OCI-LY7 (cell line): ENCODE data around the gene P3R3URF. TPM values are rescaled to one million over a fixed set of nuclear protein-coding genes. Genes with fewer than 3 reads are reported as not detected.

Experiments
- BruUV-seq: library from RNA; stranded (reverse); fragments of 400-500 nt; replicated peaks from 2 replicates; lab custom pipeline; 2021; lab: Mats Ljungman, UMichigan
- CTCF ChIA-PET: fragments of 300-600 bp; sonication (Branson Sonifier 250); formaldehyde crosslinking; loops from one replicate; lab custom pipeline; 2022; ENCODE audit warnings: antibody characterized with exemption; ENCODE audit not compliant: unreplicated experiment; lab: Charles Lee
- POLR2A ChIA-PET: fragments of 300-600 bp; sonication (Branson Sonifier 250); formaldehyde crosslinking; loops from one replicate; lab custom pipeline; 2022; ENCODE audit warnings: antibody characterized with exemption; lab: Charles Lee
- DNase-seq: peaks from one replicate; pipeline ENCODE4 v3.0.0-alpha.2; 2015; ENCODE audit warnings: low spot score
- H2AFZ ChIP-seq: fragments of 200-600 bp; sonication (generic), shearing (Covaris generic); 2 replicates; pipeline ENCODE4 v1.6.1; 2014; ENCODE audit warnings: mild to moderate bottlenecking, antibody characterized with exemption, low read length, moderate library complexity
- H3K27ac ChIP-seq: fragments of 200-600 bp; sonication (generic); 2 replicates; pipeline ENCODE4 v1.5.1; 2014; ENCODE audit warnings: mixed run types, low read depth, mild to moderate bottlenecking, moderate library complexity, low read length, inconsistent platforms; ENCODE audit not compliant: poor library complexity, severe bottlenecking
- H3K36me3 ChIP-seq: fragments of 200-600 bp; sonication (generic); 2 replicates; pipeline ENCODE4 v1.6.1; 2014; ENCODE audit warnings: mild to moderate bottlenecking, antibody characterized with exemption, low read length, moderate library complexity, mixed read lengths; ENCODE audit not compliant: insufficient read depth
- H3K4me1 ChIP-seq: fragments of 200-600 bp; sonication (generic); 2 replicates; pipeline ENCODE4 v1.5.1; 2014; ENCODE audit warnings: mild to moderate bottlenecking, low read length; ENCODE audit not compliant: insufficient read depth, poor library complexity, severe bottlenecking
- H3K4me2 ChIP-seq: fragments of 200-600 bp; sonication (generic); 2 replicates; pipeline ENCODE4 v1.6.1; 2014; ENCODE audit warnings: mild to moderate bottlenecking, low read length
- H3K4me3 ChIP-seq: fragments of 200-600 bp; sonication (generic); 2 replicates; pipeline ENCODE4 v1.5.1; 2014; ENCODE audit warnings: mild to moderate bottlenecking, low read depth, low read length; ENCODE audit not compliant: poor library complexity, severe bottlenecking
- H3K79me2 ChIP-seq: fragments of 200-600 bp; sonication (generic); 2 replicates; pipeline ENCODE4 v1.6.1; 2016; ENCODE audit warnings: low read depth, mild to moderate bottlenecking, low read length, moderate library complexity, mixed read lengths; ENCODE audit not compliant: insufficient read depth
- H3K9me2 ChIP-seq: fragments of 200-600 bp; sonication (generic); 2 replicates; pipeline ENCODE4 v1.6.1; 2016; ENCODE audit warnings: mild to moderate bottlenecking, low read length, mixed read lengths; ENCODE audit not compliant: insufficient read depth
- H3K9me3 ChIP-seq: fragments of 200-600 bp; sonication (generic); 2 replicates; pipeline ENCODE4 v1.6.1; 2014; ENCODE audit warnings: mild to moderate bottlenecking, mixed run types, low read length, mixed read lengths
- H4K20me1 ChIP-seq: fragments of 200-600 bp; sonication (generic); 2 replicates; pipeline ENCODE4 v1.6.1; 2014; ENCODE audit warnings: mild to moderate bottlenecking, antibody characterized with exemption, low read length, moderate library complexity, mixed read lengths; ENCODE audit not compliant: insufficient read depth
- CTCF ChIP-seq: fragments of 200-600 bp; sonication (generic); conservative IDR thresholded peaks from 2 replicates; pipeline ENCODE4 v1.5.1; 2014; ENCODE audit warnings: mild to moderate bottlenecking, antibody characterized with exemption, low read length, moderate library complexity, mixed read lengths
- EZH2phosphoT487 ChIP-seq: fragments of 200-600 bp; sonication (generic); IDR thresholded peaks from 2 replicates; pipeline ENCODE4 v1.6.1; 2018; ENCODE audit warnings: low read depth, borderline replicate concordance, mild to moderate bottlenecking, mixed run types, antibody characterized with exemption, low read length, moderate library complexity, mixed read lengths
- intact Hi-C: fragments of 100-400 bp; cut with micrococcal nuclease; formaldehyde crosslinking; loops from one replicate; pipeline ENCODE4 v1.10.0; 2022; ENCODE audit not compliant: unreplicated experiment
- total RNA-seq, 2 experiments: library from RNA; depleted of rRNA in 1 of 2; stranded (reverse); fragments of >200 nt in 1 of 2; shearing (Covaris generic) in 1 of 2; gene quantifications; 2 replicates each; pipeline ENCODE4 v1.2.3, GENCODE V29; 2014 to 2022

P3R3URF gene
- total RNA-seq, 2 experiments from 2014 or later, result not detected

- H3K36me3 ChIP-seq, result no peaks in the 10 kb centered on the region
- no peaks in the 10 kb centered on the region for H3K9me3 ChIP-seq
- intact Hi-C loops, result no loop called here
- H2AFZ ChIP-seq, result no peak overlapping the region
- no peak for DNase-seq
- no peak overlapping the region for H3K4me2 ChIP-seq
- no peak for TF ChIP-seq EZH2phosphoT487
- no peak for TF ChIP-seq CTCF
- H3K79me2 ChIP-seq, result no peaks in the 10 kb centered on the region
- no TSS peak for BruUV-seq
- H4K20me1 ChIP-seq, result no peaks in the 10 kb centered on the region
- H3K9me2 ChIP-seq, result no peaks in the 10 kb centered on the region
- H3K4me1 ChIP-seq, result peaks cover 18% of the 10 kb centered on the region
- no peak overlapping the region for H3K27ac ChIP-seq
- CTCF ChIA-PET, result no interaction called here
- H3K4me3 ChIP-seq, result no peak overlapping the region
- POLR2A ChIA-PET, result interaction anchor here (0.9 to 1.6 kb wide), 2 partner anchors 10 to 20 kb away, joined by 3 to 4 read pairs; no protein-coding TSS in a partner anchor
Observed at GRCh38 chr1:46137916-46138315, 38.4 kb downstream of the P3R3URF start.

- CTCF ChIA-PET, result no interaction called here
- no peak for TF ChIP-seq EZH2phosphoT487
- TF ChIP-seq CTCF, result no peak
- intact Hi-C loops, result no loop called here
Observed at GRCh38 chr1:46136711-46137110, 39.6 kb downstream of the P3R3URF start.

DNA sequence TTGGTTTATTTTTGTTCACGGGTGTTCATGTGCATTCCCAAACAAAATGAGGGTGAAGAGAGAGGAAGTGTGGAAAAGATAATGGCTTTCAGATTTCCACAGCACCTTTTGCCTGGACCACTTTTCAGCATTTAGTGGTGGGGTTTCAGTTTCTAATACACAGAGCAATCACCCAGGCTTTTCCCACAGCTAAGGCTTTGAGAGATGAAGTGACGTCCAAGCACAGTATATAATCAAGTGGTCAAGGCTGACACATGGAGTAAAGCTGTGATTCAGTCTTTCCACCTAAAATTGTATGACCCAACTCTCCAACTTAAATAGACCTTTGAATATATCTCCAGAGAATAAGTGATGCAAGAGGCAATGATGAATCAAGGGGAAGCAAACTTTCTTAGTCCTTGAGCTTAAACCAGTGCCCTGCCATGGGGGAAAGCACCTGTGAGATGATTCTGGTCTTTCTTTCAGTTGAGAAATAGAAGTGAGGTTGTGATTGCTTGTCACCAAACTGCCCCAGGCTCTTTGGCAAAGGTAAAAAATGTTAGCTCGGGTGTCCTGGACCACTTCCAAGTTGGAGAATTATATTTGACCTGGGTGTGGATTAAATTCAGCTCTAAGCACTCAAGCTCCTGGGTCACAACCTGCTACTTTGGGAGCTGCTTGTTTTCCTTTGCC, 41.5 kb downstream of the P3R3URF start:
- BruUV-seq, result no TSS peak
- no peak overlapping the region for H3K4me3 ChIP-seq
- no peaks in the 10 kb centered on the region for H4K20me1 ChIP-seq
- ChIA-PET CTCF (interaction anchor here (0.8 to 1.2 kb wide), 2 partner anchors 32 to 271 kb away, joined by 3 read pairs; no protein-coding TSS in a partner anchor), POLR2A (interaction anchor here (0.6 to 1.6 kb wide), 11 partner anchors 12 to 93 kb away, joined by 3 to 8 read pairs (median 4); no protein-coding TSS in a partner anchor)
- H3K79me2 ChIP-seq, result peaks cover 25% of the 10 kb centered on the region
- H3K36me3 ChIP-seq, result no peaks in the 10 kb centered on the region
- DNase-seq, result no peak
- peak overlapping the region; percentile 24; the same call in 1 of the 2 replicates for H2AFZ ChIP-seq
- intact Hi-C loops, result no loop called here
- peak overlapping the region; percentile 96 for H3K4me2 ChIP-seq
- H3K4me1 ChIP-seq, result peaks cover 21% of the 10 kb centered on the region
- no peak overlapping the region for H3K27ac ChIP-seq
- TF ChIP-seq CTCF (no peak), EZH2phosphoT487 (no peak)
- H3K9me2 ChIP-seq, result no peaks in the 10 kb centered on the region
- no peaks in the 10 kb centered on the region for H3K9me3 ChIP-seq

More at GRCh38 chr1:46136711-46137110, 39.6 kb downstream of the P3R3URF start:
- Histone ChIP-seq H4K20me1 (no peaks in the 10 kb centered on the region), H3K4me3 (no peak overlapping the region), H3K4me2 (no peak overlapping the region), H3K9me3 (no peaks in the 10 kb centered on the region), H3K9me2 (no peaks in the 10 kb centered on the region), H3K79me2 (peaks cover 5% of the 10 kb centered on the region; the same call in 1 of the 2 replicates), H2AFZ (no peak overlapping the region), H3K27ac (no peak overlapping the region), H3K4me1 (peaks cover 18% of the 10 kb centered on the region), H3K36me3 (no peaks in the 10 kb centered on the region)
- BruUV-seq, result no TSS peak
- DNase-seq, result no peak
- POLR2A ChIA-PET, result interaction anchor here (0.6 to 0.9 kb wide), 2 partner anchors 9 to 24 kb away, joined by 3 read pairs; no protein-coding TSS in a partner anchor
